ENCODE data around the gene PLA2G2C.

PLA2G2C gene

DNA sequence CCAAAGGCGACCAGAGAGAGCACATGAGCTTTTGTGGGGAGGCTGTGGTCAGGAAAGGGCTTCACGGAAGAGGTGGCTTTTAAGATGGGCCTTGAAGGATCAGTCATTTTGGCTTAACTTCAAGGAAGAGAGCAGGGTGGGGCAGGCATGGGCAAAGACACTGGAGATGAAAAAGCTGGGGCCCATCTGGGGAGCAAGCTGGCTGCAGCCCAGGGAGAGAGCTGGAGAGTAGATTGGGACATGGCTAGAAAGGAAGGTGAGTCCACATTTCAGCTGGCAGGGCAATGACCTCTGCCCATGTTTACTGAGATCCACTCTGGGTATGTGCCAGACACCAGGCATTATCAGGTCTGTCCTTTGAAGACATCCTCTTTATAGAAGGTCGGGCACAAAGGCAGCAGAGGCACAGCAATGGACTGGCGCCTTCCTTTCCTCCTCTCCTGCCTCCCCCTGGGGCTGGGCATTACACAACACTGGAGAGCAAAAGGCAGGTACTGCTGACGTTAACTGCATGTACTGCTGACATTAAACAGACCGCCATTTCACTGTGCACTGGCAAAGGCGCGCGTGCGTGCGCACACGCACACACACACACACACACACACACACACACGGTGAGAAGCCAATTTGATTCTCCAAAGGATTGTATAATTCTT is 2.6 kb downstream of the PLA2G2C start:
- no peak for DNase-seq

DNA sequence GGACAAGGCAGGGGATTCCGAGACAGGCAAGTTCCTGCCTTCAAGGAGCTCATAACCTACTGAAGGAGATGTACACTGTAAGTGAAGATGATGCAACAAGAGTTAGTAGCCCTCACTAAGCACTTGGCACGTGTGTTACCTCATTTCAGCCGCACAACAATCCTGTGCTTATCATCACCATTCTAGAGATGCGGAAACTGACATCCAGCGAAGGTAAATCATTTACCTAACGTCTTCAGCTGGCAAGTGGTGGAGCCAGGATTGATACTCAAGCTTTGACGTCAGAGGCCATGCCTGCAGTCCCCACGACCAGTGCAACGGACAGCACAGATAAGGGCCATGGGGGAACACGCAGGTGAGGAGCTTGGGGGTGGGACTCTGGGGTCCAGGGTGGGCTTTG is 3.3 kb downstream of the PLA2G2C start:
- no peak for DNase-seq

DNA sequence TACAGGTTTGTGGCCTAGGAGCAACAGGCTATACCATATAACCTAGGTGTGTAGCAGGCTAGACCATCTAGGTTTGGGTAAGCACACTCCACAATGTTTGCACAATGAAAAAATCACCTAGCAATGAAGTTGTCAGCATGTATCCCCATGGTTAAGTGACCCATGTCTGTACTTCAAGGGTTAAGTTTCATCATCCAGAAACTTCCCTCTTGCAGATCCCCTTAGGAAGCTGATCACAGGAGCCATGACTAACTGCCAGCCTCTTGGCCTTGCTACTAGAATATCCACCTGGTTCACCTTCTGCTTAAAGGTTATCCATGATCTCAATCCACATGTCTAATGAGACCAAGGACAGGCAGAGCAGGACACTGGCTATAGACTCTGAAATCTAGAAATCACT is 3.9 kb downstream of the PLA2G2C start:
- no peak for DNase-seq

DNA sequence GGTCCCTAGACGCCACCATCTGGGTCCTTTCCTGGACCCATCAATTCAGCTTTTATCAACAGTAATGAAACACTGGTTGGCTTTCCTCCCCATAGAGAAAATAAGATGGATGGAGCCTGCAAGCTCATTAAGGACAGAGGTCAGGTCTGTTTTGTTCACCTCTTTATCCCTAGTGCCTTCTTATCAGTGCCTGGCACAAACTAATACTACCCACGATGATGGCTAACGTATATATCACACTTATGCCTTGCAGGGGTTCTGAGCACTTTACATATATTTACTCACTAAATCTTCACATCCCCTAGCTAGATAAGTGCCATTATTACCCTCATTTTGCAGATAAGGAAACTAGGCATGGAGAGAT is 5.5 kb downstream of the PLA2G2C start:
- DNase-seq = no peak

DNA sequence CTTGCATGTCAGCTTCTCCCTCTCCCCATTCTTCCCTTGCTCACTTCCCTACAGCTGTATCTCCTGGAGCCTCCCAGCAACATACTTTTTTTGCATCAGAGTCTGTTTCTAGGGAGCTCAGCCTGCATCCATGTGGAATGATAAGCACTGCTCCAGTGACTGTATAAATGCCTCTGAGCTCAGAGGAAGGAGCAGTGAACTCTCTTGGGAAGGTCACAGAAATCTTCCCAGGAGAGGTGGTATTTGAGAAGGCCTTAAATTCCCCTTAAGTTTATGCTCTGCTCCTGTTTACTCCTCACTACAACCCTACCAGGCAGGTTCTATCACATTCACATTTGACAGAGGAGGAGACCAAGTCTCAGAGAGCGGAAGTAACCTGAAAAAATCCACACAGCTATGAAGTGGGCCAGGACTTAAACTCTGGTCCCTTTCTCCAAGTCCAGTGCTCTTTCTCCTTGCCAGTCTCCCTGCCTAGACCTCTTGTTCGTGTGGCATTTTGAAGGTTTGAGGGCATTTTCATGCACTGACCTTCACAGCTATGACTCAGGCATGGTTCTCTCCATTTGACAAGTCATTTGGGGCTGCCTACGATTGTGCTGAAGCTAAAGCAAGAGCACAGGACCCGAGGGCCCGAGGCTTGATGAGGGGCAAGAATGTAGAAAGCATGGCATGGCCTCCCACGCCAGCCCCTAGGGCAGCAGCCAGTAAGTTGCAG is 6.0 kb downstream of the PLA2G2C start:
- DNase-seq = no peak

DNA sequence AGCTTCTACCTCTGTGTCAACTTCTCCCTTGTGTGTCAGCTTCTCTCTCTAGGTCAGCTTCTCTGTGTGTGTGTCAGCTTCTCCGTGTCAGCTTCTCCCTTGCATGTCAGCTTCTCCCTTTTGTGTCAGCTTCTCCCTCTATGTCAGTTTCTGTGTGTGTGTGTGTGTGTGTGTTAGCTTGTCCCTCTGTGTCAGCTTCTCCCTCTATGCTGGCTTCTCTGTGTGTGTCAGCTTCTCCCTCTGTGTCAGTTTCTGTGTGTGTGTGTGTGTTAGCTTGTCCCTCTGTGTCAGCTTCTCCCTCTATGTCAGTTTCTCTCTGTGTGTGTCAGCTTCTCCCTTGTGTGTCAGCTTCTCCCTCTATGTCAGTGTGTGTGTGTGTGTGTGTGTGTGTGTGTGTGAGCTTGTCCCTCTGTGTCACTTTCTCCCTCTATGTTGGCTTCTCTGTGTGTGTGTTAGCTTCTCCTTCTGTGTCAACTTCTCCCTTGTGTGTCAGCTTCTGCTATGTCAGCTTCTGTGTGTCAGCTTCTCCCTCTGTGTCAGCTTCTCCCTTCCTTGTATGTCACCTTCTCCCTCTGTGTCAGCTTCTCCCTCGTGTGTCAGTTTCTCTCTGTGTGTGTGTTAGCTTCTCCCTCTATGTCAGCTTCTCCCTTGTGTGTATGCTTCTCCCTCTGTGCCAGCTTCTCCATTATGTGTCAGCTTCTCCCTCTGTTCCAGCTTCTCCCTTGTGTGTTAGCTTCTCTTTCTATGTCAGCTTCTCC is 6.8 kb downstream of the PLA2G2C start:
- no peak for DNase-seq

DNA sequence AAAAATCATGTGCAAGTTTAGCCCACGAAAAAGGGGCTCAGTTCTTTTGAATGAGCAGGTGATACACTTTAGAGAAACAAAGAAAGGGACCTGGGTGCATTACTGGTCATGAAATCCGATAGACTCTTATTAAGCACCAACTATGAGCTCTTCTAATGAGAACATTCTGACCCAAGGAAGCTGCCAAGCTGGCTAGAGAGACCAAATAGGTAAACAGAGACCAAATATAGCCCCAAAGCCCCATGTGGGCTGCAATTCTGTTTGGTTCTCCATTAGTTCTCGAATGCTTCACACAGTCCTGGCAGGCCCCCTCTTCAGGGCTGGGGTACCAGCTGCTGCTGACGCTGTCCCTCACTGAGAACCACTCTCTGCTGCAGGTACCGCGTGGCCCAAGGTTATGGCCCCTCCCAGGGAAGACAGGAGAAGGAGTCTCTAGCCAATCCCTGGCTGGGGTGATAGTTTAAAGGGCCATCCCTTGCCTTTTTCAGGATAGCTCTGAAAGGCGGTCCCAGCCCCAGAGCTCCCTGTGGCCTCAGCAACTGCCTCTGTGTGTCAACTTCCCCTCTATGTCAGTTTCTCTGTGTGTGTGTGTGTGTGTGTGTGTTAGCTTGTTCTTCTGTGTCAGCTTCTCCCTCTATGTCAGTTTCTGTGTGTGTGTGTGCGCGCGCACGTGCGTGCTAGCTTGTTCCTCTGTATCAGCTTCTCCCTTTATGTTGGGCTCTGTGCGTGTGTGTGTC is 7.5 kb downstream of the PLA2G2C start:
- no peak for DNase-seq

DNA sequence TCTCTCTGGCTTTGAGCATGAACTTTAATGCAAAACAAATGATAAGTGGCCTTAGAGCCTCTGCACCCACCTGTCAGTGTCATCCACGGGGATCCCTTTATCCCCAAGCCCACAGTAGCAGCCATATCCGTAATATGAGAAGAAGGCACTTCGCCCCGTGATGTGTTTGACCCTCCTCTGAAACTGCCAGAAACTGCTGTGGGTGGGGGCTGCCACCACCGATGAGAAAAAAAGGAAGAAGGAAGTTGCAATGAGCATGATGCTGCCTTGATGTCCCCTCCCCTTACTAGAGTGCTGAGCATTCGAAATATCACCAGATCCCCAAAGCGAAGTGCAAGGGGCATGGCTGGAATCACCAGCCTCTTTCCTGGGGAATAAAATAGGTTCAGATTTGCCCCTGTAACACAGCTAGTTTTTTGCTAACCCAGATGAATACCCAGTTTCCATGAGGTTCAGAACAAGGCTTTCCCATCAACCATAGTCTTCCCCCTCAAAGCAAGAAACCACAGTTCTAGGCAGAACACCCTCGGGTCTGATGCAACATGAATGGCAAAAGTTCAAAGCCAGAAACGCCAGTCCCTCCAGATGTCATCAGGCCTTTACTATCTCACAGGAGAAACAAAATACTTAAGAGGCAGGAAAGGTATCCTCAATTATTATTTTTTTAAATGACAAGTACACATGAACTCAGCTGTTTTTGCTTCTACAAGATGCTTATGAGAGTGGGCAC is 11.2 kb downstream of the PLA2G2C start:
- no peak for DNase-seq

DNA sequence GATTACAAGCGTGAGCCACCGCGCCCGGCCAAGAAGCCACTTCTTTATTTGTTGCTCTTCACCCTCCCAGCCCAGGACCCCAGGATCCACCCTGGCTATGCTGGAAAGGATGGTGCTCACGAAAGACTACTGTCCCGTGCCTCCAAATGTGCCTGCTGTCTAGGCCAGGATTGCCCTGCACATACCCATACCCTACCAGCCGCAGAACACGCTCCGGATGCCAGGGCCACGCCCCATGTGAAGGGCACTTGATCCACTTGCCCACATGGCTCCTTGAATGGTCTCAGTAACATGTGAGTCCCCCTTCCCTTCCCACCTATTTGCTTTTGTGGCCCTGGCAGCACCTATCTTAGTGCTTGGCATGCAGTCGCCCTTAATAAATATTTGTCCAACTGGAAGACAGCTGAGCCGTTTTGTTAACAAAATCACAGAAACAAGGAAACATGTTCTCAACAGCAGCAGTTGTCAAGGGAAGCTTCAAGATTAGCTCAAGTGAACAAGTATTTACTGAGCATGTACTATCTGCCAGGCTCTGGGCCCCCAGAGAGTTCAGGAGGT is 14.2 kb downstream of the PLA2G2C start:
- DNase-seq = no peak

DNA sequence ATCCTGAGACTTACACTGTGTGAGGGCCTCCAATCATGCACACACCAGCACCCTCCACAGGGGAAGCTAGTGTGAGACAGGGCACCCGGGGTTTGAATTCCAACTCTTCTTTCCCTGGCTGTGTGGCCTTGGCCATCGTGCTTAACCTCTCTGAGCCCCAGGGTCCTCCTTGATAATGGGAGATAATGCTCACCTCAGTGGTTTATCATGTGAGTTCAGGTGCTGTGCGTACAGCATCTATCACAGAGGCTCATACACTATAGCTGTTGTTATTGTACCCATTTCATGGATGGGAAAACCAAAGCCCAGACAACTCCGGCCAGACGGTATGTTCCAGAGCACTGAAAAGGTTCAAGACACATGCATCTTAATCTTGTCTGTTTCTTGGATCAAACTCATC is 16.4 kb downstream of the PLA2G2C start:
- DNase-seq = no peak

DNA sequence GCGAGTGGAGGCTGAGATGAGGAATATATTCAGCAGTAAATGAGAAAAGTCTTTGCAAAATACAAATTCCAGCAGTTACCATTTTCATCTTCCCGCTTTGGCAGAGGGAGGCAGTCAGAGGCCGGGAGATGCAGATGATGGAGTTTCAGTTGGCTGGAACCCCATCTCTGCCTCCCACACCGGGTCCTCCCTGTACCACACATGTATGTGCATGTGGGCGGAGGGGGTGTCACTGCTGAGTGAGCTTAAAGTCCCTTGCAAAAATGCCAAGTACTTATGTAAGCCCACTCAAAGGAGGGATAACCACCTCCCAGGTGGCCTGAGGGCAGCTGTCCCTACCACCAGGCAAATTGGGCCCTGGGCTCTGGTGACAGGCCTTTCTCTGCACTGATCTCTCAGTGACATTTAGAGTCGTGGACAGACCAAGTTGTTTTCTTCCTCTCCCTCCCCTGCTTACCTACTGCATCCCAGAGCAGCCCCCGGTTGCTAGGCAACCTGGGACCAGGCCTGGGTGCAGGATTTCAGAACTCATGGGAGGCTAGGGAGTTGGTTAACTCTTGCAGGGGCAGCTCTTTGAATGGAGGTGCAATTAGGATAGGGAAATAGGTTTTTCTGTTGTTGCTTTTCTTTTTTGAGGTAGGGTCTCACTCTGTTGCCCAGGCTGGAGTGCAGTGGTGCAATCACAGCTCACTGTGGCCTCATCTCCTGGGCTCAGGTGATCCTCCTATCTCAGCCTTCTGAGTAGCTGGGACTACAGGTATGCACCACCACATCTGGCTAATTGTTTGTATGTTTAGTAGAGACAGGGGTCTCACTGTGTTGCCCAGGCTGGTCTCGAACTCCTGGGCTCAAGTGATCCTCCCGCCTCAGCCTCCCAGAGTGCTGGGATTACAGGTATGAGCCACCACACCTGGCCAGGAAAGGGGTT is 17.5 kb downstream of the PLA2G2C start:
- DNase-seq = no peak

DNA sequence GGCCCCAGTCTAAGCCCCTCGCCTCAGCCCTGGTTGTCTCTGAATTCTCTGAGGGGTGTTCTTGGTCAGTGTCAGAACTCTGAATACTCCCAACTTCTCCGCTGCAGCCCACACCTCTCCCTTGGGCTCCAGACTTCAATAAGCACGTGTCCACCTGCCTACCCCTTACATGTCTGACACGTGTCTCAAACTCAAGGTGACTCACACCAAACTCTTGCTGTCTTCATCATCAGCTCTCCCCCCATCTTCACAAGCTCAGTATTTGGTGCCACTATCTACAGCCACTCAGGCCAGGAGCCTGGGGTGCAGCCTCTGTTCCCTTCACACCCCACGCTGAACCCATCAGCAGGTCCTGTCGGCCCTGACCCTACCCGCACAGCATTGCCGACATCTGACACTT is 19.2 kb downstream of the PLA2G2C start:
- no peak for DNase-seq

DNA sequence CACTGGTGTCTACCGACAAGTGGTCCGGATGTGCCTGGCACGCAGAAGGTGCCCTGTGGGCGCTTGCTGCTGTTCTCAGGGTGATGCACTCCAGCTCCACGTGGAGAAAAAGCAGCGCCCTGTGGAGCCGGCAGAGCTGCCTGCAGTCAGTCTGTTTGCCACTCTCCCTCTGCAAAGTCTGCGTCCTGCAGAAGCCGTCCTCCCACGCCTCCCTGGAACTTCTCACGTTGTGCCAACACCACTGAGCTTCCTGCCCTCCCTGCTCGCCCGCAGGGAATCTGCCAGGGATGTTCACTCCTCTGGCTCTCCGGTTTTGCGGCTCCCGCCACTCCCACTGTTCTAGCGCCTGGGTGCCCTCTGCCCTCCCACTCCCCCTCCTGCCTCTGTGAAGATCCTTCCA is 20.3 kb downstream of the PLA2G2C start:
- DNase-seq = no peak

DNA sequence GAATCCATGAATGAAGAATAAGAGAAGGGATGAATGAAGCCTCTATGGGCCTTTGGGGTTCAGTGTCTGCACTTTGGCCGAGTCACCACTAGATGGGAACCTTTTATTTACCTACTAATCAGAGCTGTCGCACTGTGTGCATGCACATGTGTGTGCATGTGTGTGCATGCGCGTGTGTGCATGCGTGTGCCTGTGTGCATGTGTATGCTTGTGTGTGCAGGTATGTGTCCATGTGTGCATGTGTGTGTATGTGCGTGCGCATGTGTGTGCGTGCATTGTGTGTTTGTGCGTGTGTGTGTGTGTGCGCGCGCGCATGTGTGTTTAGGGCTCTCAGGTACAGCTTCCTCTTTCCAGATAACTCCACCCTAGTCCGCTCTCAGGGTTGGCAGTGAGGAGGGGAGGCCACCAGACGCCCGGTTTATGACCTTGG is 20.8 kb downstream of the PLA2G2C start:
- no peak for DNase-seq

DNA sequence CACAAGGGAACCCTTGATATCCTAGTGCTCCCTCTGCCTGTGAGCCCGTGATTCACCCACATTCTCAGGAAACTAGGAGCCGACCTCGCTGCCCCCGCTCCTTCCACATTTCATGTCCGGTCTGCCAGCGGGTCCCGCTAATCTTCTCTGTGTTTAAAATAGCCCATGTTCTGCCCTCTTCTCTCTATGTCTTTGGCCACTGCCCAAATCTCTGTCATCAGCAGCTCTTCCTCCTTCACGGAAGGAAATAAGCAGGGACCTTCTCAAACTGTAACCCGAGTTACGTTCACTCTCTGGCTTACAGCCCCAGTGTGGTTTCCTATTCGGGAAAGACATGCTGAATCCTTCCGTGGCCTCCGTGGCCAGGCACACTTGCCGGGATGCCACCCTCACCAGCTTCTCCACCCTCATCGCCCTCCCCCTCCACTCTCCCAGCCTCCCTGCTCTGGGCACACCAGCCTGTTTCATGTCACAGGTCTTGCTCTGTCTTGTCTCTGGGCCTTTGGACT is 21.6 kb downstream of the PLA2G2C start:
- DNase-seq = no peak

DNA sequence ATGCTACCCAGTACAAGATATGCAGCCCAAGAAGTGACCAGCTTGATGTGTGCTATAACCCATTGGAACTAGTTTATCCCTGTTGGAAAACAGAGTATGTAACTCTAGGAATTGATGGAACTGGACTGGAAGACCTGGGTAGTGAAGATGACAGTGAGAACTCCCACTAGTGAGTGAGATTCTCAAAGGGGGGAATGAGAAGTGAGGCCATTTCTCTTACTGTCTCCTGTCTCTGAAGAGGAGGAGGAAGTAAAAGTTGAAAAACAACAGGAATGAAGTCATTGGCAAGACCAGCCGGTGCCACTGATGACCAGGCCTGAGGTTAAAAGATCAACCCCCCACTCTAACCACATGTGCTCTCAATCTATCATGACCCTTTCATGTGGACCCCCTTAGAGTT is 26.3 kb downstream of the PLA2G2C start:
- no peak for DNase-seq

DNA sequence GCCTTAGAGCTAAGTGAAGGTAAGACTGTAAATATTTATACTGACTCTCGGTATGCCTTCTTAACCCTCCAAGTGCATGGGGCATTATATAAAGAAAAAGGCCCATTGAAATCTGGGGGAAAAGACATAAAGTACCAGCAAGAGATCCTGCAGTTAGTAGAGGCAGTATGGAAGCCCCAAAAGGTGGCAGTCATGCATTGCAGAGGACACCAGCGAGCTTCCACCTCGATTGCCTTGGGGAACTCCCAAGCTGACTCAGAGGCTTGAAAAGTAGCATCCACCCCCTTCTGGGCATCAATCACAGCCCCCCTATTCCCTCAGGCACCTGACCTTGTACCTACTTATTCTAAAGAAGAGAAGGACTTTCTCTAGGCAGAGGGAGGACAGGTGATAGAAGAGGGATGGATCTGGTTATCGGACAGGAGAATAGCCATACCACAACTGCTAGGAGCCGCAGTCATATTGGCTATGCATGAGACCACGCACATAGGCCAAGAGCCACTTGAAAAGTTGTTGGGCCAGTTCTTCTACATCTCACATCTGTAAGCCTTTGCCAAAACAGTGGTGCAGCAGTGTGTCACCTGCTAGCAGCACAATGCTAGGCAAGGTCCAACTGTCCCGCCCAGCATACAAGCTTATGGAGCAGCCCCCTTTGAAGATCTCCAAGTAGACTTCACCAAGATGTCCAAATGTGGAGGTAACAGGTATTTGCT is 27.8 kb downstream of the PLA2G2C start:
- no peak for DNase-seq

DNA sequence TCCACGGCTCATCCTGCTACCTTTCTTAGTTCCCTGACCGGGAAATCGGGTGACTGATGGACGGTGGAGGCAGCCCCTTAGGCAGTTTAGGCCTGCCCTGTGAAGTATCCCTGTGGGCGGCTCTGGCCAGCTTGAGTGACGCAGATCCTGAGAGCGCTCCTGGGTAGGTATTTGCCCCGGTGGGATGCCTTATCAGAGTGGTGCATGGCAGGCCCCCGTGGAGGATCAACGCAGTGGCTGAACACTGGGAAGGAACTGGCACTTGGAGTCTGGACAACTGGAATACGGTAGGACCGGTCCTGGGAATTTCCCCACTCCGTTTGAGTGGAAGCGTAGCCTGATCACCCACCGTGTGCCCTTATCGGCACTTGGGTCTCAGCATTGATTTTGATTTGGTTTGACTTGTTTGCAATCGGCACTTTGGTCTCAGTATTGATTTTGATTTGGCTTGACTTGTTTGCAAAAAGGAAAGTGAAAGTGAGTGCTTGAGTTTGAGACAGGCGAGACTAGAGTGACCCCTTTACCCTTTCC is 32.0 kb downstream of the PLA2G2C start:
- no peak for DNase-seq

DNA sequence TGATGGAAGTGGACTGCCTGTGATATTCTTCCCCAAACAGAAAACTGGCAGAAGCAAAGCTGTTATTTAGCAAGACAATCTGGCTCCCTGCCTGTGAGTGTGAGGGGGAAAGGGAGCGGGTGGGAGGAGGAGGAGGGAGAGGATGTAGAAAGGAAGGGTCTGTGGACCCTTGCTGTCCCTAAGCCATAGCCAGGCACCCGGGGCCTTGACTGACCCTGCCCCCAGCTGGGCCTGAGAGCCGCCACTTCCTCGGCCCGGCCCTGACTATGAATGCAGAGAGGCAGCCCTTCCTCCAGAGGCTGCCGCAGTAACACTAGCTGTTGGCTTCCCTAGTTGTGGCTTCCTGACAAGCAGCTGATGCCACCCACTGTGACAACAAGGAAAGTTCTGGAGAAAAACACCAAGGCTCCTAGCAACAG is 33.3 kb downstream of the PLA2G2C start:
- DNase-seq = no peak

DNA sequence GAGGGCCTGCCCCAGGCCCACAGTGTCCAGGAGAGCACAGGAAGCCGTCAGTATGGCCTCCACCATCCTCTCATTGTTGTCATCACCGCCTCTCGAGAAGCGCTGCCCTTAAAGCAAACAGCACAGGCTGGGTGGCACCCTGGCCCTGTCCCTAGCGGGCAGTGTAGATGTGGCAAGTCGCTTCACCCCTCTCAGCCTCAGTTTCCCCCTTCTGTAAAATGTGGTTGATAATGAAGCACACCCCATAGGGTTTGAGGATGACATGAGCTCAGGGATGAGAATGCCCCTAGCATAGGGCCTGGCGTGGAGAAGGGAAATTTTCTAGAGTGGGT is 33.8 kb downstream of the PLA2G2C start:
- DNase-seq = no peak

Measured in NCI-H1417 treated with DMSO at 0.1 percent for 48 hours (cell line).